ENCODE measurements around the gene DLL3. TPM values are rescaled to one million over a fixed set of nuclear protein-coding genes. Genes with fewer than 3 reads are reported as not detected.

Gene DLL3
- total and polyA plus RNA-seq, 9 of the 15 experiments (the other 6 are each of a cell fraction or from before 2014, with no cell fraction given) = 0.80 to 6.3 (median 1.2) TPM

- TF ChIP-seq CBX8 (IDR thresholded peaks at IDR 0.05; ENCODE audit: borderline replicate concordance, extremely low read depth, low read depth, low read length, poor library complexity, severe bottlenecking) = no peak
- TF ChIP-seq OTX1 (CRISPR knock-in tag; IDR thresholded peaks at IDR 0.05) = no peak
- peak; percentile 55; the same call in 1 of the 2 replicates for TF ChIP-seq REST (IDR thresholded peaks at IDR 0.05; ENCODE audit: borderline replicate concordance)
- no peak for TF ChIP-seq REST (CRISPR knock-in tag; IDR thresholded peaks at IDR 0.05; ENCODE audit: low read depth)
- no peak for TF ChIP-seq RHOXF2B (CRISPR knock-in tag; conservative IDR thresholded peaks at IDR 0.05)
- TF ChIP-seq HMG20B (CRISPR knock-in tag; IDR thresholded peaks at IDR 0.05) = no peak
- TF ChIP-seq DEAF1 (CRISPR knock-in tag; IDR thresholded peaks at IDR 0.05) = no peak
- no peak for TF ChIP-seq HOXB6 (CRISPR knock-in tag; IDR thresholded peaks at IDR 0.05; ENCODE audit: borderline replicate concordance)
- TF ChIP-seq HIVEP1 (CRISPR knock-in tag; IDR thresholded peaks at IDR 0.05) = no peak
- peak; percentile 58 for TF ChIP-seq GTF2E2 (tag; IDR thresholded peaks at IDR 0.05)
Observed at GRCh38 chr19:39539518-39540332, 41.0 kb downstream of the DLL3 start, which contains the start of gene EID2 (continued).

All from K562 (cell line).